ENCODE data around the gene GINS1.

GRCh38 chr20:25453035-25453810, 45.8 kb downstream of the GINS1 start:
- no peak for TF ChIP-seq POLR2A (IDR thresholded peaks at IDR 0.05)
- no peak for TF ChIP-seq CTCF (IDR thresholded peaks at IDR 0.05)
- TF ChIP-seq POLR2AphosphoS5 (IDR thresholded peaks at IDR 0.05): no peak
